Measurements from ENCODE around the gene USP49.

USP49 gene

GRCh38 chr6:41874741-41875140, 20.4 kb downstream of the USP49 start:
- no peak for DNase-seq (ENCODE audit: low spot score)

- DNase-seq (ENCODE audit: low spot score): no peak
Measured at GRCh38 chr6:41872147-41872546, 23.0 kb downstream of the USP49 start.

DNA sequence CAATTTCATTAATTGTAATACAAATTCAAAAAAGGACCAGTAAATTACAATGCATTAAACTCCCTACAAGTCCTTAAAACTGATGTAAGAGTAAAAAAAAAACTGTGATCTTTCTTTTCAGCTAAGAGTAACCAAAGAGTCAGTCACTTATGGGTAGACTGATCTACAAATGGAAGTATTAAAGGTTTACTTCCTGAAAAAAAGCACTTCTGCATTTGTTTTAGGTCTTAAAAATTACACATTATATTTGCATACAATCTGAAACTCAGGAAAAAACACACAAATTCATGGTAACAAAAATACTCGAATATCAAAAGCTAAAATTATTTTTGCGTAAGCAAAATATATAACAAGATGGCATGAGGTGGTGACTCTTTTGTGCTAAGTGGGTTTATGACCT, 23.5 kb downstream of the USP49 start:
- DNase-seq (ENCODE audit: low spot score): no peak

DNA sequence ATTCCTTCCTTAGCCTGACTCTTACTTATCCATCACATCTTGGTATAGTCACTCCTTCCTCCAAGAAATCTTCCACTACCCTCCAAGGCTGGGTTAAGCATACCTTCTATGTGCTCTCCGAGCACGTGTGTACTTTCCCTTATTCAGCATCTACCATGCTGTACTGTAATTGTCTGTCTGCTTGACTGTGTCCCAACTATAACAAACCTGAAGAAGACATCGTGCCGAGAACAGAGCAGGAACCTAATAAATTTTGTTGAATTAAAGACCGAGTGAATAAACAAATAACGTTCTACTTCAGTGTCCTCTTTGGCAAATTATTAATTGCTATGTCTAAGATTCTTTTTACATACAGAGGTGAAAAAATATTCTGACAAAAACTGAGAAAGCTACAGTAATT, 35.8 kb downstream of the USP49 start:
- DNase-seq (ENCODE audit: low spot score): no peak

GRCh38 chr6:41858703-41859102, 36.5 kb downstream of the USP49 start:
- DNase-seq (ENCODE audit: low spot score): no peak

DNA sequence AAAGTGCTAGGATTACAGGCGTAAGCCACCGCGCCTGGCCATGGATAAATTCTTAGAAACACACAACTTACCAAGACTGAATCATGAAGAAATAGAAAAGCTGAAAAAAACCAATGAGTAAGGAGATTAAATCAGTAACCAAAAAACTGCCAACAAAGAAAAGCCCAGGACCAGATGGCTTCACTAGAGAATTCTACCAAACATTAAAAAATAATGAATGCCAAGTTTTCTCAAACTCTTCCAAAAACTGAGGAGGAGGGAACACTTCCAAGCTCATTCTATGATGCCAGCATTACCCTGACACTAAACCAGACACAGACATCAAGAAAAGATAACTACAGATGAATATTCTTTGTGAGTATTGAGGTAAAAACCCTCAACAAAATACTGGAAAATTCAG, 44.3 kb downstream of the USP49 start:
- DNase-seq (ENCODE audit: low spot score): no peak

DNA sequence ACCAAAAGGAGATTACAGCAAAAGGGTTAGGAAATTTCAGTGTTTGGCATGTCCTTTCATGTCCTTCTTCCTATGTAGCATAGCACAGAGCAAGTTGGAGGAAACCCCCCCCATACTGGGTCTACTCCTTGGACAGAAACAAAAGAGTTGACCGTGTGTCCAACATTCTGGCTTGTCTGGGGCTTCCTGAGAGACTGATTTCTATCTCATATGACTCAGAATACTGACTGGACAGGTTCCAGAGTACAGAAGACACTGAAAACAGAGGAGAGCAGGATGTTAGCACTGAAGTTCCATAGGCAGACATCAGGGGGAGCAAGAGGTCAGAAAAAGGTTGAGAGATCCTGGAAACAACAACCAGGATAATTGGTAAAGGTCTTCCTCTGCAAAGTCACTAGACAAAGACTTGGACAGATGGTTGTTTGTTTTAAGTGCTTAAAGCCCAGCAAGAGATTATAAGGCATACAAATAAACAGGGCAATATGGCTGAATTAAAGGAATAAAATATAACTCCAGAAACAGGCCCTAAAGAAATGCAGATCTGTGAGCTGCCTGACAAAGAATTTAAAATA, 48.4 kb downstream of the USP49 start:
- peak; percentile 70 for DNase-seq (ENCODE audit: low spot score)

GRCh38 chr6:41843178-41843577, 52.0 kb downstream of the USP49 start:
- no peak for DNase-seq (ENCODE audit: low spot score)

DNA sequence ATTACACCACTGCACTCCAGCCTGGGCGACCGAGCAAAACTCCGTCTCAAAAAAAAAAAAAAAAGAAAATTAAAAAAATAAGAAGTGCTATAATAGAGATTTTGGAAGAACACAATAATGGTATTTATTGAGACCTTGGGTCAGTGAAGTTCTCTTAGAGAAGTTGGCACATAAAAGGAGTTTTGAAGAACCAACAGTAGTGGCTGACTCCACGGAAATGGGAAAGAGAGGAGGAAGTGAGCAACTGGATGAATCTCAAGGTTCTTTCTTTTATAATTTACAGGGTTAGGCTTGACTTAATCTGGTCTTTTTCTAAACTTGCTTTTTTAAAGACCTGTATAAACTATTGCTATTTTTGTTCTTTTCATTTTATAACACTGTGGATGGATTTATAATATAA, 54.8 kb downstream of the USP49 start:
- DNase-seq (ENCODE audit: low spot score): no peak

- DNase-seq (ENCODE audit: low spot score): no peak
Measured at GRCh38 chr6:41836660-41837052, 58.5 kb downstream of the USP49 start.

GRCh38 chr6:41836022-41836659, 59.0 kb downstream of the USP49 start:
- no peak for DNase-seq (ENCODE audit: low spot score)

DNA sequence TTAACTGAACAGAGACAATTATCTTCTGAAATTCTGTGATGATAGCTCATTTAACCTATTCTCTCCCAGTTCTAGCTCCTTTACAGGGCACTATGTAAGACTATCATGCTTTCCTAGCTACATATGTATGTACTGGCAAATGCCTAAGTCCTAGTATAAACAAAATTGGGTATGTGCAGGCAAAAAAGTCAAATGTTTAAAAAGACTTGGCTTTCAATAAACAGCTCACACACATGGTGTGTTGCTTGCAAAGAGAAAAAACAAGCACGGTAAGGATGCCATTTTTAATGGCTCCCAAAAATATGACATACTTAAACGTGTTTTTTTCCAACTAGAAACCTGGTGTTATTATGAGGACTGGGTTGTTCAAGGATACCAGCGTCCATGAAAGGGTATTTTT, 62.9 kb downstream of the USP49 start:
- no peak for DNase-seq (ENCODE audit: low spot score)

- DNase-seq (ENCODE audit: low spot score): no peak
Measured at GRCh38 chr6:41826343-41827022, 68.7 kb downstream of the USP49 start.

- no peak for DNase-seq (ENCODE audit: low spot score)
Measured at GRCh38 chr6:41824571-41825569, 70.3 kb downstream of the USP49 start.

GRCh38 chr6:41823178-41823577, 72.0 kb downstream of the USP49 start:
- no peak for DNase-seq (ENCODE audit: low spot score)

- no peak for DNase-seq (ENCODE audit: low spot score)
Measured at GRCh38 chr6:41822021-41822420, 73.2 kb downstream of the USP49 start.

- DNase-seq (ENCODE audit: low spot score): no peak
Measured at GRCh38 chr6:41821266-41821665, 73.9 kb downstream of the USP49 start.

DNA sequence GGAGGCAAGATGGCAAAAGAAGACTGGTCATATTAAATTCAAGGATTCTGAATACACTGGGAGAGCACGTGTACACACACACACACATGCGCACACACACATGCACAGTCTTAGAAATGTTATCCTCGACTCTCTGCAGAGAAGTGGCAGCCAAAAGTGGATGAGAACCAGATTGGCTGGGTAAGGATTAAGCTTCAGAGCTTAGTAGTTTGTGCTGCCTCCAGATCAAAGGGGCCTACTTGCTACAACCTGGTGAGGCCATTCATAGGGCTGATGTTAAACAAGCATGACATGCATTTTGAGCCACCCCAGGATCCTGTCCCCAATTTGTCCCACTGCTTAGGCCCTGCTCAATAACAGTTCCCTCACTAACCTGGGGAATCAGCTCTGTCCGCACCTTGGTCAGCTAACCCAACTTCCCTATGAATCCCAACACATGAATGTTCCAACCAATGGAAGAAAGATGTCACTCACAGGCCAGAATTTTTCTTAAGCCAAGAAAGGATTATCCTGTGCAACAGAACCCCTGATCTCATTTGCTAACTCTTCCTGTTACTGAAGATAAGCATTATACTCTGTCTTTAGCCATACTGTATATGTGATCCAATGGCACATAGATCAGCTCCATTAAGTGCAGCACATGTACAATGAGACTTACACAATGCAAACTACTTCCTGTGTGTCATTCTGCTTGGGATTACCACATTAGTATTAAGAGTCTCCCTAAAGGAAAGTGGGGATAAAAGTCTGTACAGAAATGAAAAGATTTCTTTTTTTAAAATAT, 76.7 kb downstream of the USP49 start:
- no peak for DNase-seq (ENCODE audit: low spot score)

GRCh38 chr6:41815587-41815986, 79.6 kb downstream of the USP49 start:
- DNase-seq (ENCODE audit: low spot score): no peak

DNA sequence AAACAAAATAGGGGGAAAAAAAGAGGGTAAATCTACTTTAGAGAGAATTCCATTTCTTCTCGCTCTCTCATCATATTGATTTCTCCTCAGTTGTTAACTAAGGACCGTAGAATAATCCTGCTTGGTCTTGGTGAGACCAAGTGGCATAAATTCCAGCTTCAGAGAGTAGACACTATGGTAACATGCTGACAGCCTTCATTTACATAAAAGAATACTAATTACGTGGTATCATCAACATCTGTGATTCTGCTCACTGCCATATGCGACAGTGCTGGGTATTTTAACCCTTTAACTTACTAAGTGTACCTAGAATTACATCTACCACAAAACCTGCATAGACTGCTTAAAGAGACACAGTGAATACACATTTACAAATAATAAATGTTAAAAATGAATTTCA, 80.5 kb downstream of the USP49 start:
- DNase-seq (ENCODE audit: low spot score): no peak

DNA sequence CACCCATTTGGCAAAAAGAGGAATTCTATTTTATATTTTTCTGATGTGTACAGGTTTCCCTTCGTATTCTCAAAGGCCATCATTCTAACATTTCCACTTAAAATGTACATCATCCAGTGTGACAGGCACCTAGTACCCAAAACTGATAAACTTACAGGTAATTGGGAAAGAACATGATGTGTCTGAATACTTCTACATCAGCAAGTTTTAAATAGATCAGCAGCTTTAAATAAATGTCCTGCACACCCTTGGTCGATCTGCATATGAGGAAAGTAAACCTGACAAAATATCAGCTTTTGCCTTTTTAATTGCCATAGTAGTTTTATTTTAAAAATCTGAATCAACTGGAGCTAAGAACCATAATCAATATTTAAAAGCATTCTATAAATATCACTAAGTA, 81.2 kb downstream of the USP49 start:
- no peak for DNase-seq (ENCODE audit: low spot score)

GRCh38 chr6:41813469-41813868, 81.7 kb downstream of the USP49 start:
- DNase-seq (ENCODE audit: low spot score): no peak

All from iPS-NIHi11 (cell line).